DND-41 (cell line): ENCODE measurements around the gene AGR3.

Experiments used
- ATAC-seq: fragments of 200-7000 bp; cut with Tn5 transposase; 3 replicates; pipeline ENCODE4 v1.9.1; 2021; ENCODE audit warnings: low read depth; ENCODE audit not compliant: insufficient read depth
- DNase-seq: peaks from one replicate; pipeline ENCODE4 v3.0.0-alpha.2; 2020
- H2AFZ ChIP-seq: 2 replicates; pipeline ENCODE4 v1.6.0; 2012; ENCODE audit warnings: low read depth, low read length
- H3K27ac ChIP-seq: 2 replicates; pipeline ENCODE4 v1.5.1; 2012; ENCODE audit warnings: low read length, inconsistent platforms
- H3K27me3 ChIP-seq: fragments of 200-600 bp; sonication (generic); 2 replicates; pipeline ENCODE4 v1.6.0; 2012; ENCODE audit warnings: low read length, mild to moderate bottlenecking, inconsistent platforms; ENCODE audit not compliant: insufficient read depth, poor library complexity
- H3K36me3 ChIP-seq: 2 replicates; pipeline ENCODE4 v1.5.1; 2012; ENCODE audit warnings: low read length, inconsistent platforms; ENCODE audit not compliant: insufficient read depth
- H3K4me1 ChIP-seq: 2 replicates; pipeline ENCODE4 v1.5.1; 2012; ENCODE audit warnings: mild to moderate bottlenecking, low read length; ENCODE audit not compliant: insufficient read depth
- H3K4me2 ChIP-seq: 2 replicates; pipeline ENCODE4 v1.6.0; 2012; ENCODE audit warnings: mild to moderate bottlenecking, moderate library complexity, low read length, inconsistent platforms; ENCODE audit not compliant: insufficient read depth
- H3K4me3 ChIP-seq, 2 experiments: fragments of 200-600 bp in 1 of 2; shearing (Covaris generic) in 1 of 2; 2 replicates each; pipeline ENCODE4 v1.5.1; 2012 to 2016; ENCODE audit warnings: inconsistent platforms in 2 of 2, low read length in 2 of 2, mild to moderate bottlenecking in 2 of 2, low read depth in 1 of 2, moderate library complexity in 1 of 2
- H3K79me2 ChIP-seq: 2 replicates; pipeline ENCODE4 v1.6.0; 2012; ENCODE audit warnings: low read length, inconsistent platforms; ENCODE audit not compliant: insufficient read depth
- H3K9ac ChIP-seq: 2 replicates; pipeline ENCODE4 v1.6.0; 2012; ENCODE audit warnings: low read depth, mild to moderate bottlenecking, inconsistent platforms, low read length, moderate library complexity
- H3K9me3 ChIP-seq: 2 replicates; pipeline ENCODE4 v1.5.1; 2012; ENCODE audit warnings: low read length, moderate library complexity, mild to moderate bottlenecking, inconsistent platforms; ENCODE audit not compliant: insufficient read depth, severe bottlenecking
- H4K20me1 ChIP-seq: 2 replicates; pipeline ENCODE4 v1.6.0; 2012; ENCODE audit warnings: low read length; ENCODE audit not compliant: insufficient read depth
- CTCF ChIP-seq: IDR thresholded peaks from 2 replicates; pipeline ENCODE4 v1.5.1; 2012; ENCODE audit warnings: borderline replicate concordance, low read length, moderate library complexity, mild to moderate bottlenecking; ENCODE audit not compliant: poor library complexity, severe bottlenecking; ENCODE audit errors: extremely low read depth
- EZH2 ChIP-seq: IDR thresholded peaks from 3 replicates; pipeline ENCODE4 v1.6.1; 2012; ENCODE audit warnings: borderline replicate concordance, low read depth, mild to moderate bottlenecking, moderate library complexity, low read length, inconsistent platforms; ENCODE audit not compliant: severe bottlenecking

The AGR3 gene

GRCh38 chr7:16881844-16882243, at the start of gene AGR3:
Gene AGR3, minus strand, starts transcription at chr7:16881983. Its CDS starts 3,365 bp downstream, at chr7:16878618.
- H2AFZ ChIP-seq, result no peak within 1 kb of the TSS
- no peaks in the 10 kb centered on the region for H3K4me1 ChIP-seq
- ATAC-seq (no peak), DNase-seq (no peak)
- H3K9ac ChIP-seq, result no peak within 1 kb of the TSS
- H4K20me1 ChIP-seq, result no peaks in the 10 kb centered on the region
- no peak for TF ChIP-seq CTCF
- TF ChIP-seq EZH2, result no peak
- H3K36me3 ChIP-seq, result no peaks in the 10 kb centered on the region
- no peaks in the 10 kb centered on the region for H3K9me3 ChIP-seq
- no peaks in the 10 kb centered on the region for H3K27me3 ChIP-seq
- no peak within 1 kb of the TSS for H3K4me2 ChIP-seq
- no peak within 1 kb of the TSS for H3K4me3 ChIP-seq
- H3K27ac ChIP-seq, result no peak within 1 kb of the TSS
- no peaks in the 10 kb centered on the region for H3K79me2 ChIP-seq

- H3K4me2 ChIP-seq, result no peak overlapping the region
- H3K27me3 ChIP-seq, result no peaks in the 10 kb centered on the region
- H4K20me1 ChIP-seq, result no peaks in the 10 kb centered on the region
- H3K4me1 ChIP-seq, result peaks cover 16% of the 10 kb centered on the region
- TF ChIP-seq EZH2, result no peak
- TF ChIP-seq CTCF, result no peak
- H3K9me3 ChIP-seq, result no peaks in the 10 kb centered on the region
- ATAC-seq (no peak), DNase-seq (peak; percentile 21)
- no peak overlapping the region for H3K27ac ChIP-seq
- H3K36me3 ChIP-seq, result no peaks in the 10 kb centered on the region
- no peak overlapping the region for H3K4me3 ChIP-seq
- no peaks in the 10 kb centered on the region for H3K79me2 ChIP-seq
- no peak overlapping the region for H2AFZ ChIP-seq
- no peak overlapping the region for H3K9ac ChIP-seq
Measured at GRCh38 chr7:16930946-16931345, 49.2 kb upstream of the AGR3 start.

- Histone ChIP-seq H3K79me2 (no peaks in the 10 kb centered on the region), H3K4me2 (no peak overlapping the region)
Measured at GRCh38 chr7:16929146-16929762, 47.5 kb upstream of the AGR3 start.

More at GRCh38 chr7:16929146-16929762, 47.5 kb upstream of the AGR3 start:
- no peak for TF ChIP-seq EZH2
- TF ChIP-seq CTCF, result no peak
- Histone ChIP-seq H3K4me1 (peaks cover 16% of the 10 kb centered on the region), H4K20me1 (no peaks in the 10 kb centered on the region), H2AFZ (no peak overlapping the region), H3K4me3 (no peak overlapping the region), H3K9me3 (no peaks in the 10 kb centered on the region), H3K36me3 (no peaks in the 10 kb centered on the region), H3K27ac (no peak overlapping the region), H3K27me3 (no peaks in the 10 kb centered on the region), H3K9ac (no peak overlapping the region)
- DNase-seq (no peak), ATAC-seq (no peak)
